Measurements from ENCODE around the gene ACAT1. TPM values are rescaled to one million over a fixed set of nuclear protein-coding genes. Genes with fewer than 3 reads are reported as not detected.

Gene ACAT1
- total RNA-seq, 1 donor from 2014 or later, result 187 TPM

DNA sequence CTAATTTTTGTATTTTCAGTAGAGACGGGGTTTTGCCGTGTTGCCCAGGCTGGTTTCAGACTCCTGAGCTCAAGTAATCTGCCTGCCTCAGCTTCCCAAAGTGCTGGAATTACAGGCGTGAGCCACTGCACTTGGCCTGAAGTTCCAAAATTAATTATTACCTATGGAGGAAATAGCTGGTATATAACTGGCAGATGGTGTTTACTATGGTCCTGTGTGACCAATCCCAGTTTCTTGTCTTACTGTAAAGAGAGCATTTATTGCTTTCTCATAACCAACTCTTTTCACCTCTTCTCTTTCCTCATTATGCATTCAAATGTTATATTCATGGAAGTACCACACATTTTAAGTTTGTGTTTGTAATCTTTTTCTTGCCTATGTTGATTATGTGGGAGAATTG lies 24.2 kb upstream of the ACAT1 start:
- no peaks in the 10 kb centered on the region for H3K4me1 ChIP-seq
- no peak overlapping the region for H3K27ac ChIP-seq
- intact Hi-C loops (cut with DNase I), result no loop called here
- no peak for DNase-seq (ENCODE audit: low spot score in 2 of 2)
- no peaks in the 10 kb centered on the region for H3K9me3 ChIP-seq
- no peaks in the 10 kb centered on the region for H3K27me3 ChIP-seq
- peaks cover 42 to 65% of the 10 kb centered on the region in 2 donors for H3K36me3 ChIP-seq
- TF ChIP-seq, protein P1, sequence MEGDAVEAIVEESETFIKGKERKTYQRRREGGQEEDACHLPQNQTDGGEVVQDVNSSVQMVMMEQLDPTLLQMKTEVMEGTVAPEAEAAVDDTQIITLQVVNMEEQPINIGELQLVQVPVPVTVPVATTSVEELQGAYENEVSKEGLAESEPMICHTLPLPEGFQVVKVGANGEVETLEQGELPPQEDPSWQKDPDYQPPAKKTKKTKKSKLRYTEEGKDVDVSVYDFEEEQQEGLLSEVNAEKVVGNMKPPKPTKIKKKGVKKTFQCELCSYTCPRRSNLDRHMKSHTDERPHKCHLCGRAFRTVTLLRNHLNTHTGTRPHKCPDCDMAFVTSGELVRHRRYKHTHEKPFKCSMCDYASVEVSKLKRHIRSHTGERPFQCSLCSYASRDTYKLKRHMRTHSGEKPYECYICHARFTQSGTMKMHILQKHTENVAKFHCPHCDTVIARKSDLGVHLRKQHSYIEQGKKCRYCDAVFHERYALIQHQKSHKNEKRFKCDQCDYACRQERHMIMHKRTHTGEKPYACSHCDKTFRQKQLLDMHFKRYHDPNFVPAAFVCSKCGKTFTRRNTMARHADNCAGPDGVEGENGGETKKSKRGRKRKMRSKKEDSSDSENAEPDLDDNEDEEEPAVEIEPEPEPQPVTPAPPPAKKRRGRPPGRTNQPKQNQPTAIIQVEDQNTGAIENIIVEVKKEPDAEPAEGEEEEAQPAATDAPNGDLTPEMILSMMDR (IDR thresholded peaks at IDR 0.05), result no peak
- no peak overlapping the region for H3K4me3 ChIP-seq

- no peak overlapping the region for H3K27ac ChIP-seq
- TF ChIP-seq, protein P1 (IDR thresholded peaks at IDR 0.05), result no peak
- H3K9me3 ChIP-seq, result no peaks in the 10 kb centered on the region
- H3K4me3 ChIP-seq, result no peak overlapping the region
- peaks cover 33 to 62% of the 10 kb centered on the region in 2 donors for H3K36me3 ChIP-seq
- intact Hi-C loops (cut with DNase I), result no loop called here
- DNase-seq (ENCODE audit: low spot score in 2 of 2), result no peak
- H3K27me3 ChIP-seq, result no peaks in the 10 kb centered on the region
- H3K4me1 ChIP-seq, result no peaks in the 10 kb centered on the region
Observed at GRCh38 chr11:108101090-108101775, 20.1 kb upstream of the ACAT1 start.

GRCh38 chr11:108111126-108111525 lies 10.2 kb upstream of the ACAT1 start:
- Histone ChIP-seq H3K27me3 (no peaks in the 10 kb centered on the region), H3K36me3 (no peaks in the 10 kb centered on the region), H3K4me3 (no peak overlapping the region), H3K27ac (no peak overlapping the region), H3K4me1 (peaks cover 0 to 3% of the 10 kb centered on the region in 2 donors), H3K9me3 (no peaks in the 10 kb centered on the region)
- no peak for DNase-seq (ENCODE audit: low spot score in 2 of 2)
- TF ChIP-seq, protein P1 (IDR thresholded peaks at IDR 0.05), result no peak
- intact Hi-C loops (cut with DNase I), result no loop called here

DNA sequence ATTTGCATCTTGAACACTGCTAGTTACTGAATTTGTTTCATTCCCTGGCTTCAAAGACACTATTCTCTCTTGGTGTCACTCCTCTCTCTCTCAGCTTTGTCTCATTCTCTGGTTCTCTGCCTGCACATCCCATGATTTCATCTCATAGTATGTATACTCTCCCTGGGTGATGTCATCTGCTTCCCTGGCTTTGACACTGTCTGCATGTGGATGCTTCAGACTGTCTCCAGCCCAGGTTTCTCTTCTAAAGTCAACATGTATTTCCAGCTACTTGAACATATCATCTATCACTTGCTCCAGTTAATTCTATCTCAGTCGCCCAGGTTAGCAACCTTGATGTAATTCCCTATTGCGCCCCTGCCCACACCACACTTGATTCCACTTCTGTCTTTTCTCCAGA lies 9.3 kb upstream of the ACAT1 start:
- no peaks in the 10 kb centered on the region for H3K27me3 ChIP-seq
- TF ChIP-seq, protein P1 (IDR thresholded peaks at IDR 0.05), result no peak
- H3K27ac ChIP-seq, result no peak overlapping the region
- no peak overlapping the region for H3K4me3 ChIP-seq
- no peak for DNase-seq (ENCODE audit: low spot score in 2 of 2)
- intact Hi-C loops (cut with DNase I), result no loop called here
- no peaks in the 10 kb centered on the region for H3K9me3 ChIP-seq
- no peaks in the 10 kb centered on the region for H3K36me3 ChIP-seq
- peaks cover 0 to 3% of the 10 kb centered on the region in 2 donors for H3K4me1 ChIP-seq

- no peaks in the 10 kb centered on the region for H3K9me3 ChIP-seq
- TF ChIP-seq, protein P1 (IDR thresholded peaks at IDR 0.05), result no peak
- H3K27ac ChIP-seq, result peak overlapping the region; percentile 89 to 96
- no peaks in the 10 kb centered on the region for H3K36me3 ChIP-seq
- peak; percentile 72 to 95 for DNase-seq (ENCODE audit: low spot score in 2 of 2)
- H3K4me3 ChIP-seq, result no peak overlapping the region
- intact Hi-C loops (cut with DNase I), result no loop called here
- peaks cover 0 to 3% of the 10 kb centered on the region in 2 donors for H3K4me1 ChIP-seq
- H3K27me3 ChIP-seq, result no peaks in the 10 kb centered on the region
Observed at GRCh38 chr11:108115500-108116140, 5.7 kb upstream of the ACAT1 start.
